Esophagus muscularis mucosa (tissue), 4 donors: ENCODE measurements around the gene DMAC2L. TPM values are rescaled to one million over a fixed set of nuclear protein-coding genes. Genes with fewer than 3 reads are reported as not detected.

ENCODE experiments used
- DNase-seq: peaks from one replicate; pipeline ENCODE4 v3.0.0-alpha.2; 2017; ENCODE audit errors: extremely low spot score
- H3K27ac ChIP-seq, 4 donors: fragments of 200-600 bp; sonication (generic); replicated peaks in 1 of 4; 1 replicate in 3 of 4; 2 replicates in 1 of 4; pipeline ENCODE4 v1.5.1; 2016 to 2019; ENCODE audit warnings: mild to moderate bottlenecking in 1 of 4
- H3K27me3 ChIP-seq, 4 donors: fragments of 200-600 bp; sonication (generic); one replicate each; pipeline versions ENCODE4 v1.5.1 to v1.6.0; 2016 to 2019
- H3K36me3 ChIP-seq, 4 donors: fragments of 200-600 bp; sonication (generic); one replicate each; pipeline ENCODE4 v1.5.1; 2016 to 2019
- H3K4me1 ChIP-seq, 4 donors: fragments of 200-600 bp; sonication (generic); one replicate each; pipeline ENCODE4 v1.5.1; 2016 to 2019
- H3K4me3 ChIP-seq, 4 donors: fragments of 200-600 bp; sonication (generic); 1 replicate in 2 of 4; 2 replicates in 2 of 4; pipeline ENCODE4 v1.5.1; 2016 to 2019; ENCODE audit warnings: mild to moderate bottlenecking in 4 of 4, moderate library complexity in 1 of 4
- H3K9me3 ChIP-seq, 4 donors: fragments of 200-600 bp; sonication (generic); 1 replicate in 3 of 4; 2 replicates in 1 of 4; pipeline ENCODE4 v1.5.1; 2016 to 2019
- CTCF ChIP-seq, 3 experiments: fragments of 200-600 bp in 2 of 3; fragments of 450-650 bp in 1 of 3; sonication (generic) in 2 of 3; IDR thresholded peaks; one replicate each; pipeline ENCODE4 v1.5.1; 2017 to 2019; ENCODE audit warnings: antibody characterized with exemption in 3 of 3, mild to moderate bottlenecking in 2 of 3, moderate library complexity in 1 of 3
- EP300 ChIP-seq: sonication (generic); formaldehyde crosslinking; IDR thresholded peaks from one replicate; pipeline ENCODE4 v1.6.1; 2017; ENCODE audit warnings: antibody characterized with exemption
- POLR2A ChIP-seq: fragments of 450-650 bp; IDR thresholded peaks from one replicate; pipeline ENCODE4 v1.6.1; 2017; ENCODE audit warnings: antibody characterized with exemption, moderate library complexity, mild to moderate bottlenecking, low read depth
- POLR2AphosphoS5 ChIP-seq, 2 donors: sonication (generic); formaldehyde crosslinking; IDR thresholded peaks; one replicate each; pipeline ENCODE4 v1.6.1; 2017; ENCODE audit warnings: antibody characterized with exemption in 2 of 2
- WGBS: methylation state at CpG from one replicate; pipeline ENCODE4 v1.1.5; 2018; 5-methylcytosine and 5-hydroxymethylcytosine counted together
- intact Hi-C: fragments of 100-400 bp; cut with DNase I; formaldehyde crosslinking; loops from one replicate; pipeline ENCODE4 v1.15.1; 2023
- total RNA-seq, 4 donors: library from RNA; depleted of rRNA; stranded (reverse); fragments of >200 nt; gene quantifications; one replicate each; pipeline versions ENCODE4 v1.1.0 to v1.2.1, GENCODE V29; 2016

Gene DMAC2L
- total RNA-seq, 4 donors from 2014 or later = 9.9 to 33.6 (median 14.6) TPM

GRCh38 chr14:50333014-50333509, 20.9 kb downstream of the DMAC2L start:
- DNase-seq = peak; percentile 90
- 68% methylated on average over 3 of the region's 3 CpGs for WGBS
- intact Hi-C loops = loop anchor here (10.0 kb wide), 1 partner anchor 122 kb away; no protein-coding TSS in a partner anchor
- H3K4me3 ChIP-seq = no peak overlapping the region
- no peaks in the 10 kb centered on the region for H3K27me3 ChIP-seq
- H3K36me3 ChIP-seq = peaks cover 0 to 21% (median 6%) of the 10 kb centered on the region in 4 donors
- TF ChIP-seq EP300 (no peak), CTCF (IDR thresholded peaks at IDR 0.05) (no peak), POLR2AphosphoS5 (IDR thresholded peaks at IDR 0.05) (peak in 1 of 2 donors; percentile 15)
- H3K27ac ChIP-seq = no peak overlapping the region
- no peaks in the 10 kb centered on the region for H3K9me3 ChIP-seq
- peaks cover 24 to 30% (median 26%) of the 10 kb centered on the region in 4 donors for H3K4me1 ChIP-seq

GRCh38 chr14:50334211-50334610, 22.1 kb downstream of the DMAC2L start:
- TF ChIP-seq POLR2AphosphoS5 (IDR thresholded peaks at IDR 0.05) = no peak
- H3K27ac ChIP-seq = no peak overlapping the region
- peak; percentile 10 for DNase-seq
- WGBS = 94% methylated on average over 8 of the region's 8 CpGs
- intact Hi-C loops = loop anchor here (10.0 kb wide), 1 partner anchor 121 kb away; no protein-coding TSS in a partner anchor
- H3K4me1 ChIP-seq = peaks cover 24 to 30% (median 26%) of the 10 kb centered on the region in 4 donors
- no peaks in the 10 kb centered on the region for H3K27me3 ChIP-seq
- H3K36me3 ChIP-seq = peaks cover 0 to 19% (median 11%) of the 10 kb centered on the region in 4 donors
- H3K9me3 ChIP-seq = no peaks in the 10 kb centered on the region
- H3K4me3 ChIP-seq = no peak overlapping the region

- Histone ChIP-seq H3K9me3 (no peaks in the 10 kb centered on the region), H3K4me1 (peaks cover 24 to 30% (median 26%) of the 10 kb centered on the region in 4 donors), H3K27me3 (no peaks in the 10 kb centered on the region), H3K4me3 (no peak overlapping the region), H3K36me3 (peaks cover 0 to 13% (median 8%) of the 10 kb centered on the region in 4 donors), H3K27ac (peak overlapping the region; percentile 35 to 73 (median 62))
- intact Hi-C loops = loop anchor here (10.0 kb wide), 1 partner anchor 119 kb away; no protein-coding TSS in a partner anchor
- peak; percentile 82 for DNase-seq
- WGBS = 28% methylated on average over 7 of the region's 7 CpGs
- TF ChIP-seq CTCF (IDR thresholded peaks at IDR 0.05) (no peak), POLR2AphosphoS5 (IDR thresholded peaks at IDR 0.05) (peak; percentile 18 to 59)
Observed at GRCh38 chr14:50335389-50335788, 23.3 kb downstream of the DMAC2L start.

GRCh38 chr14:50335989-50336824, 24.1 kb downstream of the DMAC2L start:
- WGBS = 51% methylated on average over 7 of the region's 7 CpGs
- no peak for TF ChIP-seq POLR2A
- TF ChIP-seq CTCF (IDR thresholded peaks at IDR 0.05) = no peak
- TF ChIP-seq POLR2AphosphoS5 (IDR thresholded peaks at IDR 0.05) = peak in 1 of 2 donors; percentile 8
- peaks cover 24 to 30% (median 26%) of the 10 kb centered on the region in 4 donors for H3K4me1 ChIP-seq
- intact Hi-C loops = loop anchor here (10.0 kb wide), 1 partner anchor 119 kb away; no protein-coding TSS in a partner anchor
- DNase-seq = peak; percentile 91
- H3K27ac ChIP-seq = peak overlapping the region; percentile 35 to 73 (median 62)
- no peaks in the 10 kb centered on the region for H3K27me3 ChIP-seq
- H3K36me3 ChIP-seq = peaks cover 0 to 11% (median 7%) of the 10 kb centered on the region in 4 donors
- peak overlapping the region in 2 of 4 donors; percentile 1 to 15 for H3K4me3 ChIP-seq
- H3K9me3 ChIP-seq = no peaks in the 10 kb centered on the region

- TF ChIP-seq CTCF (IDR thresholded peaks at IDR 0.05) (no peak), POLR2A (no peak), EP300 (no peak), POLR2AphosphoS5 (IDR thresholded peaks at IDR 0.05) (no peak)
- H3K4me3 ChIP-seq = no peak overlapping the region
- no peaks in the 10 kb centered on the region for H3K27me3 ChIP-seq
- H3K27ac ChIP-seq = no peak overlapping the region
- H3K36me3 ChIP-seq = peaks cover 0 to 11% (median 3%) of the 10 kb centered on the region in 4 donors
- peak; percentile 21 for DNase-seq
- H3K9me3 ChIP-seq = no peaks in the 10 kb centered on the region
- WGBS = 92% methylated on average over 2 of the region's 2 CpGs
- intact Hi-C loops = loop anchor here (10.0 kb wide), 1 partner anchor 116 kb away; no protein-coding TSS in a partner anchor
- peaks cover 37 to 49% (median 41%) of the 10 kb centered on the region in 4 donors for H3K4me1 ChIP-seq
Observed at GRCh38 chr14:50338587-50338986, 26.5 kb downstream of the DMAC2L start.
